Testis (tissue), 2 donors: ENCODE results near the gene METTL13.

Experiments used
- CTCF ChIP-seq, 3 experiments: fragments of 450-650 bp in 2 of 3; fragments of 200-600 bp in 1 of 3; sonication (generic) in 1 of 3; IDR thresholded peaks; one replicate each; pipeline ENCODE4 v1.5.1; 2016 to 2019; ENCODE audit warnings: antibody characterized with exemption in 3 of 3, mild to moderate bottlenecking in 2 of 3, moderate library complexity in 1 of 3
- POLR2A ChIP-seq: fragments of 450-650 bp; IDR thresholded peaks from one replicate; pipeline ENCODE4 v1.6.1; 2017; ENCODE audit warnings: antibody characterized with exemption, mild to moderate bottlenecking, moderate library complexity

GRCh38 chr1:171787686-171788480 lies 6.4 kb downstream of the METTL13 start:
- no peak for TF ChIP-seq CTCF (IDR thresholded peaks at IDR 0.05)
- TF ChIP-seq POLR2A = no peak
